NB4 (cell line): ENCODE measurements around the gene DRD3.

Source experiments
- POLR2A ChIP-seq: IDR thresholded peaks from 2 replicates; pipeline ENCODE4 v1.6.1; 2011; ENCODE audit warnings: mild to moderate bottlenecking; ENCODE audit not compliant: insufficient read length; ENCODE audit errors: extremely low read depth
- TF ChIP-seq, protein P1 (sequence below): IDR thresholded peaks from one replicate; pipeline ENCODE4 v1.5.1; 2012; ENCODE audit warnings: low read depth, low read length

GRCh38 chr3:114110439-114110838 is 68.4 kb downstream of the DRD3 start:
- no peak for TF ChIP-seq POLR2A
- TF ChIP-seq, protein P1, sequence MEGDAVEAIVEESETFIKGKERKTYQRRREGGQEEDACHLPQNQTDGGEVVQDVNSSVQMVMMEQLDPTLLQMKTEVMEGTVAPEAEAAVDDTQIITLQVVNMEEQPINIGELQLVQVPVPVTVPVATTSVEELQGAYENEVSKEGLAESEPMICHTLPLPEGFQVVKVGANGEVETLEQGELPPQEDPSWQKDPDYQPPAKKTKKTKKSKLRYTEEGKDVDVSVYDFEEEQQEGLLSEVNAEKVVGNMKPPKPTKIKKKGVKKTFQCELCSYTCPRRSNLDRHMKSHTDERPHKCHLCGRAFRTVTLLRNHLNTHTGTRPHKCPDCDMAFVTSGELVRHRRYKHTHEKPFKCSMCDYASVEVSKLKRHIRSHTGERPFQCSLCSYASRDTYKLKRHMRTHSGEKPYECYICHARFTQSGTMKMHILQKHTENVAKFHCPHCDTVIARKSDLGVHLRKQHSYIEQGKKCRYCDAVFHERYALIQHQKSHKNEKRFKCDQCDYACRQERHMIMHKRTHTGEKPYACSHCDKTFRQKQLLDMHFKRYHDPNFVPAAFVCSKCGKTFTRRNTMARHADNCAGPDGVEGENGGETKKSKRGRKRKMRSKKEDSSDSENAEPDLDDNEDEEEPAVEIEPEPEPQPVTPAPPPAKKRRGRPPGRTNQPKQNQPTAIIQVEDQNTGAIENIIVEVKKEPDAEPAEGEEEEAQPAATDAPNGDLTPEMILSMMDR: no peak
